WTC11 (cell line): ENCODE results near the gene CABLES1. TPM values are rescaled to one million over a fixed set of nuclear protein-coding genes. Genes with fewer than 3 reads are reported as not detected.

Source experiments
- ATAC-seq: fragments of 200-7000 bp; cut with Tn5 transposase; 2 replicates; pipeline ENCODE4 v1.10.0; 2021; ENCODE audit warnings: mild to moderate bottlenecking, moderate library complexity
- CTCF ChIA-PET: fragments of 300-600 bp; sonication (Branson Sonifier 250); formaldehyde crosslinking; loops from one replicate; lab custom pipeline; 2021; ENCODE audit warnings: antibody characterized with exemption; lab: Charles Lee
- POLR2A ChIA-PET: fragments of 350-600 bp; sonication (Branson Sonifier 250); formaldehyde crosslinking; loops from one replicate; lab custom pipeline; 2021; ENCODE audit warnings: antibody characterized with exemption; lab: Charles Lee
- DNase-seq: peaks from one replicate; pipeline ENCODE4 v3.0.0; 2021; ENCODE audit warnings: low spot score
- H3K27ac Mint-ChIP-seq: 2 replicates; pipeline ENCODE4 v1.8.0; 2021; ENCODE audit warnings: mixed read lengths
- H3K27me3 Mint-ChIP-seq: 2 replicates; pipeline ENCODE4 v1.8.0; 2021; ENCODE audit warnings: low read depth, mild to moderate bottlenecking, moderate library complexity, mixed read lengths
- H3K36me3 Mint-ChIP-seq: 2 replicates; pipeline ENCODE4 v1.8.0; 2021; ENCODE audit warnings: mixed read lengths
- H3K4me1 Mint-ChIP-seq: 2 replicates; pipeline ENCODE4 v1.8.0; 2022; ENCODE audit warnings: mixed read lengths
- H3K4me3 Mint-ChIP-seq: 2 replicates; pipeline ENCODE4 v1.8.0; 2021; ENCODE audit warnings: mild to moderate bottlenecking, moderate library complexity, mixed read lengths
- H3K9me3 Mint-ChIP-seq: 2 replicates; pipeline ENCODE4 v1.8.0; 2021; ENCODE audit warnings: mixed read lengths
- ELF4 ChIP-seq: sonication (generic); formaldehyde crosslinking; IDR thresholded peaks from 2 replicates; pipeline ENCODE4 v1.8.1; 2022; ENCODE audit warnings: low read depth, mild to moderate bottlenecking, moderate library complexity, missing genetic modification reagents
- FOXJ3 ChIP-seq: sonication (generic); formaldehyde crosslinking; IDR thresholded peaks from 2 replicates; pipeline ENCODE4 v1.9.0; 2021; ENCODE audit warnings: missing genetic modification reagents, mild to moderate bottlenecking, borderline replicate concordance
- JAZF1 ChIP-seq: fragments of 250-450 bp; sonication (Bioruptor Pico); IDR thresholded peaks from 2 replicates; pipeline ENCODE4 v1.9.0; 2021; ENCODE audit warnings: moderate library complexity, mild to moderate bottlenecking, inconsistent platforms
- NFE2L1 ChIP-seq: sonication (generic); formaldehyde crosslinking; IDR thresholded peaks from 2 replicates; pipeline ENCODE4 v1.8.1; 2023; ENCODE audit warnings: missing genetic modification reagents
- NFYB ChIP-seq: sonication (generic); formaldehyde crosslinking; conservative IDR thresholded peaks from 2 replicates; pipeline ENCODE4 v1.8.0; 2022; ENCODE audit warnings: low read depth, missing genetic modification reagents
- NR1H2 ChIP-seq: sonication (generic); formaldehyde crosslinking; IDR thresholded peaks from 2 replicates; pipeline ENCODE4 v1.9.0; 2021; ENCODE audit warnings: mild to moderate bottlenecking, moderate library complexity, missing genetic modification reagents
- RORB ChIP-seq: fragments of 250-450 bp; sonication (Bioruptor Pico); IDR thresholded peaks from 2 replicates; pipeline ENCODE4 v1.9.0; 2021; ENCODE audit warnings: mild to moderate bottlenecking
- SOX15 ChIP-seq: fragments of 250-450 bp; sonication (Bioruptor Pico); IDR thresholded peaks from 2 replicates; pipeline ENCODE4 v1.9.0; 2021; ENCODE audit warnings: mild to moderate bottlenecking
- TEAD1 ChIP-seq: sonication (generic); formaldehyde crosslinking; IDR thresholded peaks from 2 replicates; pipeline ENCODE4 v1.8.0; 2022; ENCODE audit warnings: mild to moderate bottlenecking, missing genetic modification reagents
- TEAD4 ChIP-seq: sonication (generic); formaldehyde crosslinking; IDR thresholded peaks from 2 replicates; pipeline ENCODE4 v1.8.0; 2022; ENCODE audit warnings: mild to moderate bottlenecking, missing genetic modification reagents
- ZNF121 ChIP-seq: sonication (generic); formaldehyde crosslinking; IDR thresholded peaks from 2 replicates; pipeline ENCODE4 v1.8.0; 2023; ENCODE audit warnings: missing genetic modification reagents
- ZNF138 ChIP-seq: sonication (generic); formaldehyde crosslinking; conservative IDR thresholded peaks from 2 replicates; pipeline ENCODE4 v1.8.1; 2022; ENCODE audit warnings: mild to moderate bottlenecking, moderate library complexity, missing genetic modification reagents
- ZNF232 ChIP-seq: sonication (generic); formaldehyde crosslinking; IDR thresholded peaks from 2 replicates; pipeline ENCODE4 v1.8.0; 2022; ENCODE audit warnings: mild to moderate bottlenecking, missing genetic modification reagents
- total RNA-seq: library from RNA; stranded (reverse); gene quantifications from 3 replicates; pipeline ENCODE4 v1.2.3, GENCODE V29; 2021
- TF ChIP-seq, protein P1 (sequence below): sonication (generic); formaldehyde crosslinking; IDR thresholded peaks from 2 replicates; pipeline ENCODE4 v1.8.1; 2023; ENCODE audit warnings: mild to moderate bottlenecking, moderate library complexity, missing genetic modification reagents
- TF ChIP-seq, protein P2 (sequence below): sonication (generic); formaldehyde crosslinking; IDR thresholded peaks from 2 replicates; pipeline ENCODE4 v1.8.1; 2023; ENCODE audit warnings: mild to moderate bottlenecking, missing genetic modification reagents, moderate library complexity
- TF ChIP-seq, protein P3 (sequence below): sonication (generic); formaldehyde crosslinking; IDR thresholded peaks from 2 replicates; pipeline ENCODE4 v1.8.1; 2023; ENCODE audit warnings: mild to moderate bottlenecking, missing genetic modification reagents
- TF ChIP-seq, protein P4 (sequence below): fragments of 250-450 bp; sonication (Bioruptor Pico); IDR thresholded peaks from 2 replicates; pipeline ENCODE4 v1.9.0; 2021; ENCODE audit warnings: mild to moderate bottlenecking
- TF ChIP-seq, protein P5 (sequence below): sonication (generic); formaldehyde crosslinking; IDR thresholded peaks from 2 replicates; pipeline ENCODE4 v1.8.1; 2022; ENCODE audit warnings: low read depth, mild to moderate bottlenecking, moderate library complexity, missing genetic modification reagents, borderline replicate concordance
- TF ChIP-seq, protein P6 (sequence below): sonication (generic); formaldehyde crosslinking; IDR thresholded peaks from 2 replicates; pipeline ENCODE4 v1.8.0; 2022; ENCODE audit warnings: mild to moderate bottlenecking, missing genetic modification reagents

Gene CABLES1
- total RNA-seq, 1 experiment from 2014 or later = 17.0 TPM

DNA sequence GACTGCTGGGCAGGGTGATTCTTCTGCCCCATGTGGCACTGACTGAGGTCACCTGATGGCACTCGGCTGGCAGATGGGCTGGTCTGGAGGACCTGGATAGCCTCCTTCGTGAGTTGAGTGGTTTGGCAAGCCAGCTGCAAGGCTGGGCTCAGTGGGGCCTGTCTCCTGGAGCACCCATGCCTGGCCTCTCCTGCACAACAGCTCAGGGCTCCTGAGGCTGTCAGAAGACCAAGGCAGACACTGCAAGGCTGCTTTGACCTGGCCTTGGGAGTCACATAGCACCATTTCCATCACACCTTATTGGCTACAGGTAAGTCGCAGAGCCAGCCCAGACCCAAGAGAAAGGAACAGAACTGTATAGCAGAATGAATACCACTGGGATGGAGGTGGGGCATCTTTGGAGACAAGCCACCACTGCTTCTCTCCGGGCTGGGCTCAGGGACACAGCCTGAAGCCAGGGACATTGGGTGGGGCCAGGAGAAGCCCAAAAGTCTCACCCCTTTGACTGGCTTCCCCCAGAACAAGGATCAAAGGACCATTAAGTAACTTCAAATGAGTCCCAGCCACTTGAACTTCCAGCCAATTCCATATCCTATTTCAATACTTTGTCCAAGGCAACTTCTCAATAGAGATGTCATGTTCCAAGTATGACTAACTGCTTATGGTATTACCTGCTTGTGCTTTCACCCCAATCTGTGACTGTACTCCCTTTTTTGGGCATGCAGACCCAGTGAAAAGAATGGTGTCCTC, 156.3 kb downstream of the CABLES1 start:
- peaks cover 39% of the 10 kb centered on the region for H3K4me1 Mint-ChIP-seq
- H3K27ac Mint-ChIP-seq = no peak overlapping the region; the same call in 1 of the 2 replicates
- no peaks in the 10 kb centered on the region for H3K9me3 Mint-ChIP-seq
- no peaks in the 10 kb centered on the region for H3K36me3 Mint-ChIP-seq
- ChIA-PET CTCF (no interaction called here), POLR2A (no interaction called here)
- H3K4me3 Mint-ChIP-seq = no peak overlapping the region
- TF ChIP-seq ZNF121 (CRISPR knock-in tag) (no peak), FOXJ3 (CRISPR knock-in tag) (no peak), TEAD1 (no peak), SOX15 (CRISPR knock-in tag) (no peak), TEAD4 (CRISPR knock-in tag) (no peak)
- TF ChIP-seq, protein P1, sequence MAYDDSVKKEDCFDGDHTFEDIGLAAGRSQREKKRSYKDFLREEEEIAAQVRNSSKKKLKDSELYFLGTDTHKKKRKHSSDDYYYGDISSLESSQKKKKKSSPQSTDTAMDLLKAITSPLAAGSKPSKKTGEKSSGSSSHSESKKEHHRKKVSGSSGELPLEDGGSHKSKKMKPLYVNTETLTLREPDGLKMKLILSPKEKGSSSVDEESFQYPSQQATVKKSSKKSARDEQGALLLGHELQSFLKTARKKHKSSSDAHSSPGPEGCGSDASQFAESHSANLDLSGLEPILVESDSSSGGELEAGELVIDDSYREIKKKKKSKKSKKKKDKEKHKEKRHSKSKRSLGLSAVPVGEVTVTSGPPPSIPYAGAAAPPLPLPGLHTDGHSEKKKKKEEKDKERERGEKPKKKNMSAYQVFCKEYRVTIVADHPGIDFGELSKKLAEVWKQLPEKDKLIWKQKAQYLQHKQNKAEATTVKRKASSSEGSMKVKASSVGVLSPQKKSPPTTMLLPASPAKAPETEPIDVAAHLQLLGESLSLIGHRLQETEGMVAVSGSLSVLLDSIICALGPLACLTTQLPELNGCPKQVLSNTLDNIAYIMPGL (CRISPR knock-in tag) = no peak
- TF ChIP-seq, protein P2, sequence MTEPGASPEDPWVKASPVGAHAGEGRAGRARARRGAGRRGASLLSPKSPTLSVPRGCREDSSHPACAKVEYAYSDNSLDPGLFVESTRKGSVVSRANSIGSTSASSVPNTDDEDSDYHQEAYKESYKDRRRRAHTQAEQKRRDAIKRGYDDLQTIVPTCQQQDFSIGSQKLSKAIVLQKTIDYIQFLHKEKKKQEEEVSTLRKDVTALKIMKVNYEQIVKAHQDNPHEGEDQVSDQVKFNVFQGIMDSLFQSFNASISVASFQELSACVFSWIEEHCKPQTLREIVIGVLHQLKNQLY (CRISPR knock-in tag) = no peak
- TF ChIP-seq, protein P3, sequence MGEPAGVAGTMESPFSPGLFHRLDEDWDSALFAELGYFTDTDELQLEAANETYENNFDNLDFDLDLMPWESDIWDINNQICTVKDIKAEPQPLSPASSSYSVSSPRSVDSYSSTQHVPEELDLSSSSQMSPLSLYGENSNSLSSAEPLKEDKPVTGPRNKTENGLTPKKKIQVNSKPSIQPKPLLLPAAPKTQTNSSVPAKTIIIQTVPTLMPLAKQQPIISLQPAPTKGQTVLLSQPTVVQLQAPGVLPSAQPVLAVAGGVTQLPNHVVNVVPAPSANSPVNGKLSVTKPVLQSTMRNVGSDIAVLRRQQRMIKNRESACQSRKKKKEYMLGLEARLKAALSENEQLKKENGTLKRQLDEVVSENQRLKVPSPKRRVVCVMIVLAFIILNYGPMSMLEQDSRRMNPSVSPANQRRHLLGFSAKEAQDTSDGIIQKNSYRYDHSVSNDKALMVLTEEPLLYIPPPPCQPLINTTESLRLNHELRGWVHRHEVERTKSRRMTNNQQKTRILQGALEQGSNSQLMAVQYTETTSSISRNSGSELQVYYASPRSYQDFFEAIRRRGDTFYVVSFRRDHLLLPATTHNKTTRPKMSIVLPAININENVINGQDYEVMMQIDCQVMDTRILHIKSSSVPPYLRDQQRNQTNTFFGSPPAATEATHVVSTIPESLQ (CRISPR knock-in tag) = no peak
- TF ChIP-seq, protein P4, sequence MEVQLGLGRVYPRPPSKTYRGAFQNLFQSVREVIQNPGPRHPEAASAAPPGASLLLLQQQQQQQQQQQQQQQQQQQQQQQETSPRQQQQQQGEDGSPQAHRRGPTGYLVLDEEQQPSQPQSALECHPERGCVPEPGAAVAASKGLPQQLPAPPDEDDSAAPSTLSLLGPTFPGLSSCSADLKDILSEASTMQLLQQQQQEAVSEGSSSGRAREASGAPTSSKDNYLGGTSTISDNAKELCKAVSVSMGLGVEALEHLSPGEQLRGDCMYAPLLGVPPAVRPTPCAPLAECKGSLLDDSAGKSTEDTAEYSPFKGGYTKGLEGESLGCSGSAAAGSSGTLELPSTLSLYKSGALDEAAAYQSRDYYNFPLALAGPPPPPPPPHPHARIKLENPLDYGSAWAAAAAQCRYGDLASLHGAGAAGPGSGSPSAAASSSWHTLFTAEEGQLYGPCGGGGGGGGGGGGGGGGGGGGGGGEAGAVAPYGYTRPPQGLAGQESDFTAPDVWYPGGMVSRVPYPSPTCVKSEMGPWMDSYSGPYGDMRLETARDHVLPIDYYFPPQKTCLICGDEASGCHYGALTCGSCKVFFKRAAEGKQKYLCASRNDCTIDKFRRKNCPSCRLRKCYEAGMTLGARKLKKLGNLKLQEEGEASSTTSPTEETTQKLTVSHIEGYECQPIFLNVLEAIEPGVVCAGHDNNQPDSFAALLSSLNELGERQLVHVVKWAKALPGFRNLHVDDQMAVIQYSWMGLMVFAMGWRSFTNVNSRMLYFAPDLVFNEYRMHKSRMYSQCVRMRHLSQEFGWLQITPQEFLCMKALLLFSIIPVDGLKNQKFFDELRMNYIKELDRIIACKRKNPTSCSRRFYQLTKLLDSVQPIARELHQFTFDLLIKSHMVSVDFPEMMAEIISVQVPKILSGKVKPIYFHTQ (CRISPR knock-in tag) = no peak
- H3K27me3 Mint-ChIP-seq = no peaks in the 10 kb centered on the region
- no peak for ATAC-seq
- DNase-seq = no peak

DNA sequence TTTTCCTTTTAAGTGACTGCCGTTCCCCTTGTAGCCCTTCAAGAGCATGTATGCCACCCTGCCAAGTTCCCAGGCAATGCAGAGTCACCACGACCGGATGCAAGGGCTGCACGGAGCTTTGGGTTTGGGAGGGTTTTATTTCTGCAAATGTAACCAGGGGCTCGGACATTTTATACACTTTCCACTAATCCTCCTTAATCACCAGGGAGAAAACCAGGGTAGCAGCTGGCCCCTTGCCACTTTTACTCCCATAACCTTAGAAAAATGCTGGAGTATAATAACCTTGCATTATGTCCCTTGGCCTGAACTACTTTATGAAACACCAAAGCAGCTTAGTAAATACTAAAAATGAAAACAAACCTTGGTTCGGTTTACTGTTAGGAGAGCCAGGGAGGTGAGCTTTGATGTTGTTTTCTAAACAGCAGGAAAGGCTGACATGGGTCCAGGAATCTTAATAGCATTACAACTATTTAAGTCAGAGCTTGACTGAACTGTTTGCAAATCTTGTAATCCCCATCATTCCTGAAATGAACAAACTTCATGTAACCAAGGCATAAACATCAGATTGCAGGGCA, 165.0 kb downstream of the CABLES1 start:
- Mint-ChIP-seq H3K9me3 (no peaks in the 10 kb centered on the region), H3K36me3 (peaks cover 7% of the 10 kb centered on the region), H3K27ac (no peak overlapping the region), H3K4me3 (no peak overlapping the region), H3K27me3 (no peaks in the 10 kb centered on the region), H3K4me1 (peaks cover 9% of the 10 kb centered on the region)
- TF ChIP-seq JAZF1 (CRISPR knock-in tag) (no peak), ELF4 (CRISPR knock-in tag) (no peak), NR1H2 (CRISPR knock-in tag) (no peak), ZNF138 (CRISPR knock-in tag) (no peak), NFYB (CRISPR knock-in tag) (no peak), ZNF232 (CRISPR knock-in tag) (no peak), RORB (CRISPR knock-in tag) (no peak), NFE2L1 (no peak)
- TF ChIP-seq, protein P5, sequence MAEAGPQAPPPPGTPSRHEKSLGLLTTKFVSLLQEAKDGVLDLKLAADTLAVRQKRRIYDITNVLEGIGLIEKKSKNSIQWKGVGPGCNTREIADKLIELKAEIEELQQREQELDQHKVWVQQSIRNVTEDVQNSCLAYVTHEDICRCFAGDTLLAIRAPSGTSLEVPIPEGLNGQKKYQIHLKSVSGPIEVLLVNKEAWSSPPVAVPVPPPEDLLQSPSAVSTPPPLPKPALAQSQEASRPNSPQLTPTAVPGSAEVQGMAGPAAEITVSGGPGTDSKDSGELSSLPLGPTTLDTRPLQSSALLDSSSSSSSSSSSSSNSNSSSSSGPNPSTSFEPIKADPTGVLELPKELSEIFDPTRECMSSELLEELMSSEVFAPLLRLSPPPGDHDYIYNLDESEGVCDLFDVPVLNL (CRISPR knock-in tag) = no peak
- TF ChIP-seq, protein P6, sequence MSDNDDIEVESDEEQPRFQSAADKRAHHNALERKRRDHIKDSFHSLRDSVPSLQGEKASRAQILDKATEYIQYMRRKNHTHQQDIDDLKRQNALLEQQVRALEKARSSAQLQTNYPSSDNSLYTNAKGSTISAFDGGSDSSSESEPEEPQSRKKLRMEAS (CRISPR knock-in tag) = no peak
- DNase-seq (no peak), ATAC-seq (no peak)
- POLR2A ChIA-PET = no interaction called here
- CTCF ChIA-PET = interaction anchor here (0.6 to 0.8 kb wide), 2 partner anchors 93 to 372 kb away, joined by 3 to 4 read pairs; no protein-coding TSS in a partner anchor
